BLaER1 (cell line): ENCODE measurements around the gene DNAI7.
A peak's percentile ranks its signal among the peaks of the same experiment; 100 is the strongest.

Source experiments
- H3K27ac ChIP-seq: shearing (Covaris generic); formaldehyde crosslinking; 2 replicates; pipeline ENCODE4 v1.8.1; 2022
- H3K27me3 ChIP-seq: shearing (Covaris generic); formaldehyde crosslinking; 2 replicates; pipeline ENCODE4 v1.8.1; 2022
- H3K36me3 ChIP-seq: shearing (Covaris generic); formaldehyde crosslinking; 2 replicates; pipeline ENCODE4 v1.8.1; 2022
- H3K4me1 ChIP-seq: shearing (Covaris generic); formaldehyde crosslinking; 2 replicates; pipeline ENCODE4 v1.8.1; 2022
- H3K4me2 ChIP-seq: shearing (Covaris generic); formaldehyde crosslinking; 2 replicates; pipeline ENCODE4 v1.8.1; 2022
- H3K4me3 ChIP-seq: shearing (Covaris generic); formaldehyde crosslinking; 2 replicates; pipeline ENCODE4 v1.8.1; 2022
- H3K9ac ChIP-seq: shearing (Covaris generic); formaldehyde crosslinking; 2 replicates; pipeline ENCODE4 v1.8.1; 2022
- H3K9me3 ChIP-seq: shearing (Covaris generic); formaldehyde crosslinking; 2 replicates; pipeline ENCODE4 v1.8.1; 2022
- H4K20me1 ChIP-seq: shearing (Covaris generic); formaldehyde crosslinking; 2 replicates; pipeline ENCODE4 v1.8.1; 2022
- Cebpa-rat ChIP-seq: shearing (Covaris generic); IDR thresholded peaks from 2 replicates; pipeline ENCODE4 v1.8.1; 2022

The DNAI7 gene

DNA sequence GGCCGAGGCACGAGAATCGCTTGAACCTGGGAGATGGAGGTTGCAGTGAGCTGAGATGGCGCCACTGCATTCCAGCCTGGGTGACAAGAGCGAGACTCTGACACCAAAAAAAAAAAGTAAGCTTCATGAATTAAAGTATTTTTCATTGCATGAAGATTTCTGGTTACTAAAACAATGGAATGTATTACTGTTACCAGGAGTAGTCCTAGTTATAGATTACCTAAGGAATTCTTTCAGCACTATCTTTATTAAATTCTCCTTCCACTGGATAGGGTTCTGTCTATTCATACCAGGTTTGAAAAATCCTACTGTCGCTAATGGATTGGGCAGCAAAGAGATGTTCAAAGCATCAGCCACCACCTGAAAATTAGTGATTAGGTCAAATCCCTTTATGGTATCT, 12.5 kb upstream of the DNAI7 start:
- peaks cover 17% of the 10 kb centered on the region; the same call in 1 of the 2 replicates for H4K20me1 ChIP-seq
- no peak overlapping the region for H3K4me2 ChIP-seq
- H3K4me3 ChIP-seq, result no peak overlapping the region
- peaks cover 42% of the 10 kb centered on the region for H3K36me3 ChIP-seq
- no peak for TF ChIP-seq Cebpa-rat
- no peaks in the 10 kb centered on the region for H3K4me1 ChIP-seq
- no peaks in the 10 kb centered on the region for H3K27me3 ChIP-seq
- H3K9me3 ChIP-seq, result no peaks in the 10 kb centered on the region
- H3K27ac ChIP-seq, result no peak overlapping the region
- H3K9ac ChIP-seq, result no peak overlapping the region

GRCh38 chr12:25202137-25202536, 7.2 kb upstream of the DNAI7 start:
- Histone ChIP-seq H3K9ac (no peak overlapping the region), H3K4me3 (no peak overlapping the region), H3K4me2 (no peak overlapping the region), H4K20me1 (peaks cover 16% of the 10 kb centered on the region; the same call in 1 of the 2 replicates), H3K27ac (no peak overlapping the region), H3K36me3 (peaks cover 28% of the 10 kb centered on the region), H3K9me3 (no peaks in the 10 kb centered on the region), H3K4me1 (peaks cover 6% of the 10 kb centered on the region; the same call in 1 of the 2 replicates), H3K27me3 (no peaks in the 10 kb centered on the region)
- TF ChIP-seq Cebpa-rat, result no peak

- Histone ChIP-seq H3K27me3 (no peaks in the 10 kb centered on the region), H3K9ac (no peak overlapping the region), H3K4me2 (no peak overlapping the region), H3K4me3 (no peak overlapping the region), H3K9me3 (no peaks in the 10 kb centered on the region), H3K27ac (no peak overlapping the region), H3K4me1 (peaks cover 19% of the 10 kb centered on the region), H3K36me3 (peaks cover 24% of the 10 kb centered on the region), H4K20me1 (peaks cover 16% of the 10 kb centered on the region; the same call in 1 of the 2 replicates)
- TF ChIP-seq Cebpa-rat, result no peak
These were observed 5.7 kb upstream of the DNAI7 start for GRCh38 chr12:25200703-25201102.

DNA sequence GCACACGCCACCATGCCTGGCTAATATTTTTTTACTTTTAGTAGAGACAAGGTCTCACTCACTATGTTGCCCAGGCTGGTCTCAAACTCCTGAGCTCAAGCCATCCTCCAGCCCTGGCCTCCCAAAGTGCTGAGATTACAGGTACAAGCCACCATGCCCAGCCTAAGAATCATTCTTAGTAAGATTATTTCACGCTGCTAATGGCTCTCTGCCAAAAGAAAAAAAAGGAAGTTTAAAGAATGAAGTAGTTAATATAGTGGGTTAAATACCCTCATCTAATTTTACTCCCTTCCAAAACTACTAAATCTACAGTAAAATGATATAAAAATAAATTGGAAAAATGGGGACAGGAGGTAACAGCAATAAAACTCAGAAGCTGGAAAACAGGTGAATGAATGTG, 2.6 kb upstream of the DNAI7 start:
- Histone ChIP-seq H3K4me2 (no peak overlapping the region), H3K4me3 (no peak overlapping the region)
- no peak for TF ChIP-seq Cebpa-rat

GRCh38 chr12:25194722-25195055, 271 bp downstream of the DNAI7 start:
- Histone ChIP-seq H3K36me3 (peaks cover 3% of the 10 kb centered on the region), H3K9me3 (no peaks in the 10 kb centered on the region), H3K4me2 (peak overlapping the region; percentile 91), H3K27me3 (no peaks in the 10 kb centered on the region), H3K9ac (peak overlapping the region; percentile 82; the same call in 1 of the 2 replicates), H3K27ac (no peak overlapping the region), H3K4me3 (peak overlapping the region; percentile 82), H3K4me1 (peaks cover 30% of the 10 kb centered on the region), H4K20me1 (no peaks in the 10 kb centered on the region)
- no peak for TF ChIP-seq Cebpa-rat

More for the DNA sequence above, 2.6 kb upstream of the DNAI7 start:
- Histone ChIP-seq H3K27ac (no peak overlapping the region), H4K20me1 (0 out of 2 replicates have a peak, but pooled peaks cover 6% of the 10 kb centered on the region), H3K36me3 (peaks cover 12% of the 10 kb centered on the region), H3K9ac (no peak overlapping the region), H3K9me3 (no peaks in the 10 kb centered on the region), H3K4me1 (peaks cover 30% of the 10 kb centered on the region), H3K27me3 (no peaks in the 10 kb centered on the region)

DNA sequence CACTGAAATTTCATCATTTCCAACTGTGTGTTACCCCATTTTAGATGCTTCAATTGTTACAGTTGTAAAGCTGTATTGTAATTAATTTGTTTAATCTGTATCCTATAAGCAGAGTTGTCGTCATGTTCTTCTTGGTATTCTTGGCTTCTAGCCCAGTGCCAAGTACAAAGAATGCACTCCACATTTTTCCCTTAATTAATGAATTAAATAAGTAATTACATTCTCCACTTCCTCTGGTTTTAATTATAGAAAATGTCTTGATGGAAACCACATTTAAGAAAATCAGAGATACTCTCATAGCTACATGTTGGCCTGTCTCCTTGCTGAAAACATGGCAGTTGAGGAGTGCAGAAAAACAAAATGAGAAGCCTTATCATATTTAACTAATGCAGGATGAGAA, 746 bp downstream of the DNAI7 start:
- Histone ChIP-seq H3K27me3 (no peaks in the 10 kb centered on the region), H3K4me3 (no peak overlapping the region), H4K20me1 (no peaks in the 10 kb centered on the region), H3K27ac (no peak overlapping the region), H3K9me3 (no peaks in the 10 kb centered on the region), H3K9ac (no peak overlapping the region), H3K36me3 (no peaks in the 10 kb centered on the region), H3K4me2 (peak overlapping the region; percentile 91), H3K4me1 (peaks cover 30% of the 10 kb centered on the region)
- TF ChIP-seq Cebpa-rat, result no peak

DNA sequence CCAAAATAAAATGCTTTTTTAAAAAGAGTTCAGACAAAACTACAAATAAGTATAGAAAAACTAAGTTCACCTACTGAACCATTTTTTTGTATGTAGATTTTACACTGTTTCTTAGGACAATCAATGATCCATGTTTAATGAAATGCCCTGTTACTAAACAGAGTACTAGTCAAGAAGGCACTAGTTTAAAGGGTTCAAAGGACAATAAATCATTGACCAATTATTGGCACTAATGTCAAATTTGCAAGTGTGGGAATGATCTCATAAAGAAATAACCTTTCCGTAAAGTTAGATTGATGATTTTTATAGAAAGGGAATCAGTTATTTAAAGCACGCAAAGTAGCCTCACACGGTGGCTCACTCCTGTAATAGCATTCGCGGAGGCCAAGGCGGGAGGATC, 4.2 kb downstream of the DNAI7 start:
- H3K27me3 ChIP-seq, result no peaks in the 10 kb centered on the region
- H3K27ac ChIP-seq, result no peak overlapping the region

GRCh38 chr12:25189656-25190055, 5.3 kb downstream of the DNAI7 start:
- no peak for TF ChIP-seq Cebpa-rat
- no peak overlapping the region for H3K4me3 ChIP-seq
- no peaks in the 10 kb centered on the region for H3K36me3 ChIP-seq
- H3K4me2 ChIP-seq, result no peak overlapping the region
- no peaks in the 10 kb centered on the region for H3K27me3 ChIP-seq
- no peak overlapping the region for H3K27ac ChIP-seq
- peaks cover 7% of the 10 kb centered on the region for H3K4me1 ChIP-seq
- no peaks in the 10 kb centered on the region for H4K20me1 ChIP-seq
- H3K9me3 ChIP-seq, result no peaks in the 10 kb centered on the region
- no peak overlapping the region for H3K9ac ChIP-seq

More for the DNA sequence above, 4.2 kb downstream of the DNAI7 start:
- no peak for TF ChIP-seq Cebpa-rat
- H3K4me3 ChIP-seq, result no peak overlapping the region
- no peak overlapping the region for H3K4me2 ChIP-seq
- H3K4me1 ChIP-seq, result peaks cover 11% of the 10 kb centered on the region
- no peak overlapping the region for H3K9ac ChIP-seq
- H3K36me3 ChIP-seq, result no peaks in the 10 kb centered on the region
- no peaks in the 10 kb centered on the region for H3K9me3 ChIP-seq
- H4K20me1 ChIP-seq, result no peaks in the 10 kb centered on the region

GRCh38 chr12:25187781-25188180, 7.2 kb downstream of the DNAI7 start:
- no peaks in the 10 kb centered on the region for H3K9me3 ChIP-seq
- H3K4me3 ChIP-seq, result no peak overlapping the region
- no peak overlapping the region for H3K27ac ChIP-seq
- H3K9ac ChIP-seq, result no peak overlapping the region
- TF ChIP-seq Cebpa-rat, result no peak
- H3K36me3 ChIP-seq, result no peaks in the 10 kb centered on the region
- H4K20me1 ChIP-seq, result no peaks in the 10 kb centered on the region
- no peaks in the 10 kb centered on the region for H3K27me3 ChIP-seq
- no peaks in the 10 kb centered on the region for H3K4me1 ChIP-seq
- H3K4me2 ChIP-seq, result no peak overlapping the region

- no peak overlapping the region for H3K4me2 ChIP-seq
- H3K36me3 ChIP-seq, result no peaks in the 10 kb centered on the region
- H3K9me3 ChIP-seq, result no peaks in the 10 kb centered on the region
- no peaks in the 10 kb centered on the region for H3K4me1 ChIP-seq
- H3K27ac ChIP-seq, result no peak overlapping the region
- no peaks in the 10 kb centered on the region for H3K27me3 ChIP-seq
- no peak for TF ChIP-seq Cebpa-rat
- no peaks in the 10 kb centered on the region for H4K20me1 ChIP-seq
- no peak overlapping the region for H3K9ac ChIP-seq
- H3K4me3 ChIP-seq, result no peak overlapping the region
These were observed 8.1 kb downstream of the DNAI7 start for GRCh38 chr12:25186788-25187402.
